GM21528 (cell line): ENCODE measurements around the gene TTC7B.

Experiments used
- ATAC-seq: cut with Tn5 transposase; IDR thresholded peaks from one replicate; pipeline ENCODE4 v1.9.1; 2021; ENCODE audit warnings: mild to moderate bottlenecking, moderate library complexity; ENCODE audit not compliant: unreplicated experiment, low FRiP score

TTC7B gene

GRCh38 chr14:90780519-90780918, 35.7 kb downstream of the TTC7B start:
- ATAC-seq, result no peak

- no peak for ATAC-seq
Measured at GRCh38 chr14:90778571-90779255, 37.5 kb downstream of the TTC7B start.

- ATAC-seq, result no peak
Measured at GRCh38 chr14:90777830-90778485, 38.3 kb downstream of the TTC7B start.

GRCh38 chr14:90777358-90777757, 38.9 kb downstream of the TTC7B start:
- no peak for ATAC-seq

GRCh38 chr14:90775441-90775840, 40.8 kb downstream of the TTC7B start:
- ATAC-seq, result no peak

GRCh38 chr14:90774316-90774715, 41.9 kb downstream of the TTC7B start:
- no peak for ATAC-seq

GRCh38 chr14:90773705-90774104, 42.5 kb downstream of the TTC7B start:
- ATAC-seq, result no peak

- ATAC-seq, result no peak
Measured at GRCh38 chr14:90773196-90773486, 43.1 kb downstream of the TTC7B start.

- ATAC-seq, result no peak
Measured at GRCh38 chr14:90767899-90768298, 48.3 kb downstream of the TTC7B start.

- no peak for ATAC-seq
Measured at GRCh38 chr14:90760591-90761316, 55.5 kb downstream of the TTC7B start.

GRCh38 chr14:90760078-90760444, 56.2 kb downstream of the TTC7B start:
- no peak for ATAC-seq

GRCh38 chr14:90759370-90760077, 56.7 kb downstream of the TTC7B start:
- ATAC-seq, result no peak

GRCh38 chr14:90758959-90759358, 57.3 kb downstream of the TTC7B start:
- ATAC-seq, result peak; percentile 50

GRCh38 chr14:90758028-90758889, 58.0 kb downstream of the TTC7B start:
- peak; percentile 84 for ATAC-seq

GRCh38 chr14:90757452-90757851, 58.8 kb downstream of the TTC7B start:
- no peak for ATAC-seq

- ATAC-seq, result no peak
Measured at GRCh38 chr14:90756755-90757345, 59.4 kb downstream of the TTC7B start.

GRCh38 chr14:90755661-90756304, 60.4 kb downstream of the TTC7B start:
- ATAC-seq, result no peak

GRCh38 chr14:90753456-90754005, 62.7 kb downstream of the TTC7B start:
- no peak for ATAC-seq

- no peak for ATAC-seq
Measured at GRCh38 chr14:90750701-90751100, 65.5 kb downstream of the TTC7B start.
